ENCODE measurements around the gene CHRNA5. TPM values are rescaled to one million over a fixed set of nuclear protein-coding genes. Genes with fewer than 3 reads are reported as not detected.

The CHRNA5 gene
- total RNA-seq, 1 experiment from 2014 or later = 22.8 TPM

GRCh38 chr15:78640527-78641101, 75.3 kb downstream of the CHRNA5 start:
- no peak for DNase-seq (ENCODE audit: low spot score)

- DNase-seq (ENCODE audit: low spot score) = no peak
Observed at GRCh38 chr15:78641102-78641748, 75.9 kb downstream of the CHRNA5 start, which contains the start of gene CHRNB4. CHRNB4 (minus strand) TSS chr15:78641210; CDS start chr15:78641133, 77 bp downstream.

GRCh38 chr15:78641749-78642275, 76.5 kb downstream of the CHRNA5 start:
- no peak for DNase-seq (ENCODE audit: low spot score)

GRCh38 chr15:78642331-78642730, 77.0 kb downstream of the CHRNA5 start:
- no peak for DNase-seq (ENCODE audit: low spot score)

Other genes with a start within 250 kb of the CHRNA5 start
- gene CRABP1, start 225.2 kb upstream of the CHRNA5 start, total RNA-seq (2014; rRNA removed; shearing (Covaris generic)) = not detected in 2 replicates
- gene IREB2, start 127.3 kb upstream of the CHRNA5 start, total RNA-seq (2014; rRNA removed; shearing (Covaris generic)) = 17.1 and 18.0 TPM in 2 replicates
- 1.6 and 9.9 TPM in 2 replicates for gene HYKK, start 57.9 kb upstream of the CHRNA5 start, total RNA-seq (2014; rRNA removed; shearing (Covaris generic))
- gene PSMA4, start 25.1 kb upstream of the CHRNA5 start, total RNA-seq (2014; rRNA removed; shearing (Covaris generic)) = 579 and 703 TPM in 2 replicates
- 0.02 and 0.14 TPM in 2 replicates for gene CHRNA3, start 55.5 kb downstream of the CHRNA5 start, total RNA-seq (2014; rRNA removed; shearing (Covaris generic))
- not detected in 2 replicates for gene CHRNB4, start 75.7 kb downstream of the CHRNA5 start, total RNA-seq (2014; rRNA removed; shearing (Covaris generic))
- gene ADAMTS7, start 245.9 kb downstream of the CHRNA5 start, total RNA-seq (2014; rRNA removed; shearing (Covaris generic)) = 6.0 and 12.2 TPM in 2 replicates